ENCODE data around the gene C1orf159. TPM values are rescaled to one million over a fixed set of nuclear protein-coding genes. Genes with fewer than 3 reads are reported as not detected.

The C1orf159 gene
- polyA plus RNA-seq, 1 donor (not counting 4 experiments of a cell fraction or from before 2014, with no cell fraction given), result 6.1 TPM

DNA sequence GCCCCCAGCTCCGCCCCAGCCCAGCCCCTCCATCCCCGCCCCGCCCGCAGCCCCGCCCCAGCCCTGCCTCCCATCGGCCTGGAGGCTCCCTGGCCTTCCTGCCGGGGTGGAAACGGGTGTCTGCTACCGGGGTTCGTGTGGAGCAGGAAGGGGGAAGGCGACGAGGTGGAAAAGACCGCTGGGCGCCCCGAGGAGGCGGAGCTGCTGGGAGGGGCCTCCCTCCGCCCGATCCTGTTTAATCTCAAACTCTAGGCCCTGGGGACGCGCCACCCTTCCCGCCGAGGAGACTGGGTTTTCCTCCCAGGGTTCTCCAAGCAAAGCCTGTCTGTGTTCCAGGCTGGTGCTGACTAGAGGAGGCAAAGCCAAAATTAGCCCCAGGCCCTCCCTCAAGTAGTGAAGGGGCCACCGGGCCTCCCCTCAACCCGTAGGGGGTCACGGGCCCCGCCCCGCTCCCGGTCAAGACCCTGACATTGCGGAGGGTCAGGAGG is 41.6 kb upstream of the C1orf159 start:
- TF ChIP-seq, protein P1, sequence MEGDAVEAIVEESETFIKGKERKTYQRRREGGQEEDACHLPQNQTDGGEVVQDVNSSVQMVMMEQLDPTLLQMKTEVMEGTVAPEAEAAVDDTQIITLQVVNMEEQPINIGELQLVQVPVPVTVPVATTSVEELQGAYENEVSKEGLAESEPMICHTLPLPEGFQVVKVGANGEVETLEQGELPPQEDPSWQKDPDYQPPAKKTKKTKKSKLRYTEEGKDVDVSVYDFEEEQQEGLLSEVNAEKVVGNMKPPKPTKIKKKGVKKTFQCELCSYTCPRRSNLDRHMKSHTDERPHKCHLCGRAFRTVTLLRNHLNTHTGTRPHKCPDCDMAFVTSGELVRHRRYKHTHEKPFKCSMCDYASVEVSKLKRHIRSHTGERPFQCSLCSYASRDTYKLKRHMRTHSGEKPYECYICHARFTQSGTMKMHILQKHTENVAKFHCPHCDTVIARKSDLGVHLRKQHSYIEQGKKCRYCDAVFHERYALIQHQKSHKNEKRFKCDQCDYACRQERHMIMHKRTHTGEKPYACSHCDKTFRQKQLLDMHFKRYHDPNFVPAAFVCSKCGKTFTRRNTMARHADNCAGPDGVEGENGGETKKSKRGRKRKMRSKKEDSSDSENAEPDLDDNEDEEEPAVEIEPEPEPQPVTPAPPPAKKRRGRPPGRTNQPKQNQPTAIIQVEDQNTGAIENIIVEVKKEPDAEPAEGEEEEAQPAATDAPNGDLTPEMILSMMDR (optimal IDR thresholded peaks at IDR 0.05 in 1 of 3, IDR thresholded peaks at IDR 0.05 in 1 of 3, conservative IDR thresholded peaks at IDR 0.05 in 1 of 3; ENCODE audit: extremely low read depth in 1 of 3, insufficient read depth in 2 of 3, low read length in 3 of 3), result no peak
- TF ChIP-seq EZH2 (IDR thresholded peaks at IDR 0.05; ENCODE audit: low read length), result no peak
- Histone ChIP-seq H4K20me1 (ENCODE audit: control insufficient read depth, extremely low read depth, insufficient read depth, low read length) (no peaks in the 10 kb centered on the region), H3K36me3 (ENCODE audit: control insufficient read depth in 2 of 2, extremely low read depth in 1 of 2, insufficient read depth in 2 of 2, low read length in 2 of 2) (no peaks in the 10 kb centered on the region), H3K4me3 (ENCODE audit: control insufficient read depth in 2 of 3, extremely low read depth in 1 of 3, insufficient read depth in 2 of 3, low read depth in 1 of 3, low read length in 3 of 3) (peak overlapping the region; percentile 39 to 76 (median 74)), H3K27ac (ENCODE audit: control insufficient read depth, insufficient read depth, low read length) (peak overlapping the region; percentile 74), H3K27me3 (ENCODE audit: control insufficient read depth, extremely low read depth, insufficient read depth, low read length) (no peaks in the 10 kb centered on the region), H3K9me1 (ENCODE audit: control insufficient read depth, extremely low read depth, insufficient read depth, low read length) (no peaks in the 10 kb centered on the region), H3K9me3 (ENCODE audit: control insufficient read depth, low read depth, low read length) (no peaks in the 10 kb centered on the region), H3K9ac (ENCODE audit: control insufficient read depth, extremely low read depth, insufficient read depth, low read length) (peak overlapping the region; percentile 85), H2AFZ (ENCODE audit: control insufficient read depth, low read length) (peak overlapping the region; percentile 73), H3K4me1 (ENCODE audit: control insufficient read depth, extremely low read depth, insufficient read depth, low read length) (peaks cover 12% of the 10 kb centered on the region), H3K4me2 (ENCODE audit: control insufficient read depth, extremely low read depth, insufficient read depth, low read depth, low read length) (peak overlapping the region; percentile 93), H3K79me2 (ENCODE audit: control insufficient read depth, insufficient read depth, low read length) (no peaks in the 10 kb centered on the region)
- DNase-seq (ENCODE audit: low read depth, low spot score) (peak; percentile 70), FAIRE-seq (peak; percentile 48)
- dilution Hi-C loops (cut with MboI; ENCODE audit: extremely low pct_ligation_motif_present, low sequenced_read_pairs), result no loop called here

DNA sequence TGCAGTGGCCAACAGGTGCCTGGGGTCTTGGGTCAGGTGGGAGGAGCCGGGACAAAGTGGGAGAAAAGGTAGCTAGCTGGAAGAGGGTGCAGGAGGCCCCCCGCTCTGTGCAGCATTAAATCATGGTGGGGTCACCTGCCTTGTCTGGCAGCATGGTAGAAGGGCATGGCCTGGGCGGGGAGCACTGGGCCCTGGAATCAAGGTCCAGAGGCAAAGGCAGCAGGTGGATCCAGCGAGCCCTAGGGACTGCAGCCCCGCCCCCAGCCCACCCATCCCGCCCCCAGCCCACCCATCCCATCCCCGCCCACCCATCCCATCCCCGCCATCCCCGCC is 41.1 kb upstream of the C1orf159 start:
- Histone ChIP-seq H3K36me3 (ENCODE audit: control insufficient read depth in 2 of 2, extremely low read depth in 1 of 2, insufficient read depth in 2 of 2, low read length in 2 of 2) (no peaks in the 10 kb centered on the region), H3K4me2 (ENCODE audit: control insufficient read depth, extremely low read depth, insufficient read depth, low read depth, low read length) (no peak overlapping the region), H3K9me3 (ENCODE audit: control insufficient read depth, low read depth, low read length) (peaks cover 2% of the 10 kb centered on the region), H3K27ac (ENCODE audit: control insufficient read depth, insufficient read depth, low read length) (no peak overlapping the region), H3K9ac (ENCODE audit: control insufficient read depth, extremely low read depth, insufficient read depth, low read length) (no peak overlapping the region), H3K27me3 (ENCODE audit: control insufficient read depth, extremely low read depth, insufficient read depth, low read length) (no peaks in the 10 kb centered on the region), H3K4me3 (ENCODE audit: control insufficient read depth in 2 of 3, extremely low read depth in 1 of 3, insufficient read depth in 2 of 3, low read depth in 1 of 3, low read length in 3 of 3) (no peak overlapping the region), H4K20me1 (ENCODE audit: control insufficient read depth, extremely low read depth, insufficient read depth, low read length) (no peaks in the 10 kb centered on the region), H2AFZ (ENCODE audit: control insufficient read depth, low read length) (no peak overlapping the region), H3K79me2 (ENCODE audit: control insufficient read depth, insufficient read depth, low read length) (no peaks in the 10 kb centered on the region), H3K4me1 (ENCODE audit: control insufficient read depth, extremely low read depth, insufficient read depth, low read length) (peaks cover 12% of the 10 kb centered on the region), H3K9me1 (ENCODE audit: control insufficient read depth, extremely low read depth, insufficient read depth, low read length) (no peaks in the 10 kb centered on the region)
- TF ChIP-seq, protein P1 (optimal IDR thresholded peaks at IDR 0.05 in 1 of 3, IDR thresholded peaks at IDR 0.05 in 1 of 3, conservative IDR thresholded peaks at IDR 0.05 in 1 of 3; ENCODE audit: extremely low read depth in 1 of 3, insufficient read depth in 2 of 3, low read length in 3 of 3), result no peak
- dilution Hi-C loops (cut with MboI; ENCODE audit: extremely low pct_ligation_motif_present, low sequenced_read_pairs), result no loop called here
- FAIRE-seq (no peak), DNase-seq (ENCODE audit: low read depth, low spot score) (no peak)

All from keratinocyte (primary cell).